Measurements from ENCODE around the gene ARHGAP22.
"Not testable (repeated sequence)": the region's sequence is repeated elsewhere in the genome, so short reads cannot be mapped to it uniquely, and the experiment has no call there.

The ARHGAP22 gene

GRCh38 chr10:48450233-48450740 is 154.6 kb downstream of the ARHGAP22 start:
- no peak for DNase-seq (ENCODE audit: low spot score)

DNA sequence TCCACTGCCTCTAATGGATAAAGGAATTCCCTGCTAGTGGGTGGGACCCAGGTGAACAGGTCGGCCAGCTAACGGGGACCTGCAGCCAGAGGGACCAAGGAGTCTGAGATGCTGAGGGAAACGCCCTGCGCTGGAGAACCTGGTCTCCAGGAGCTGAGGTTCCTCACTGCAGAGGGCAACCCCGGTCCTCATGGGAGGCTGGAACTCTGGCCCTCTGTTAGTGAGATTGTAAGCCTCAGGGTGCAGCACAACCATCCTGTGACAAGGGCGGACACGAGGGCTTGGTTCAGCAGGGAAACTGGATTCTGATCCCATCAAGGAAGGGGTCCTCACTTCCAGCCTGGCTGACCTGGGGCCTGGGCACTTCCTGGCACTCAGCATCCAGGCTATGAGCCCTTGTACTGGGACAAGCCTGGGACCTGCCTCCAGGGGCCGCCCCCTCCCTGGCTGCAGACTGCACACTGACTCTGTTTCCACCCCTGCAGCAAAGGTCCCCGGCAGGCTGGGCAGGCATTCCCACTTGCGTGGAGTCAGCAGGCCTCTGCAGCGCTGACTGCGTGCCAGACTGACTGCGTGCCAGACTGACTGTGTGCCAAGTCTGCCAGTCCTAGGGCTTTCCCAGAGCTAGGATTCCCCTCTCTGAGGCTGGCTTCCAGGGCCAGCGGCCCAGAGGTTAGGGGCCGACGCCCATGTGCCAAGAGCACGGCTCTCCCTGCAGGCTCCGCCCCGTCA is 155.2 kb downstream of the ARHGAP22 start:
- no peak for DNase-seq (ENCODE audit: low spot score)

DNA sequence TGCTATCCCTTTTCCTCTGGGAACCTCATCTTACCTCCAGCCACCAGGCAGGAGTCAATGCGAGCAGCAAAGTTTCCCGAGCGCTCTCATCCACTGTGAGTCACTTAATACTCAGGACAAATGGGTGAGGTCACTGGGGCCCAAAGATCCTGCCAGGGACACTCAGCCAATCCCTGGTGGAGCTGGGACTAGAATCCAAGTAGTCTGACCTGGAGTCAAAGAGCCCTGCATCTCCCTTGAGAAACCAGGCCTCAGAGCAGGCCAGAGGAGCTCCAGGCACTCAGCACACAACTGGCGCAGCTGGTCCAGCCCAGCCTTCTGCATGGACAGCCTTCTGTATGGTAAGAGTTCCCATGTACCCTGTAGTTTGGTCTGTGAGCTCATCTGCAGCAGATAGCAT is 156.1 kb downstream of the ARHGAP22 start:
- DNase-seq (ENCODE audit: low spot score), result peak; percentile 92

GRCh38 chr10:48447356-48448215 is 157.3 kb downstream of the ARHGAP22 start:
- DNase-seq (ENCODE audit: low spot score), result no peak

GRCh38 chr10:48446785-48447184 is 158.1 kb downstream of the ARHGAP22 start:
- no peak for DNase-seq (ENCODE audit: low spot score)

DNA sequence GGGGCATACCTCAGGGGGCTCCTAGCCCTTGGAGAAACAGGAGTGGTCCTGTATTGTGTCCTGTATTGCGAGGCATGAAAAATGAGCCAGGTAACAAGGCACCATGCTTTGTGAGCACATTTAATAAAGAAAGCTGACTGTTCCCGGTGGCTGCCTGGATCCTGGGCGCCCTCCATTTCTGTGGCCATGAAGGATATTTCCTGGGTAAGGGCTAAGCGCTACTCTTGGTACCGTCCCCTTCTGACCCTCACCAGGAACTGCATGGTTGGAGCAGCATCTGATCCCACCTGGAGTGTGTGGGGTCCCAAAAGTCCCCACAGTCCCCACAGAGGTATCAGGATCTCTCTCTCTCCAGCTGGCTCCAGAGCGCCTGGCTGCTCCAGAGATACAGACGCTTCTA is 158.9 kb downstream of the ARHGAP22 start:
- DNase-seq (ENCODE audit: low spot score), result no peak

GRCh38 chr10:48444861-48445841 is 159.7 kb downstream of the ARHGAP22 start:
- DNase-seq (ENCODE audit: low spot score), result no peak

- DNase-seq (ENCODE audit: low spot score), result no peak
Observed at GRCh38 chr10:48444266-48444665, 160.6 kb downstream of the ARHGAP22 start.

DNA sequence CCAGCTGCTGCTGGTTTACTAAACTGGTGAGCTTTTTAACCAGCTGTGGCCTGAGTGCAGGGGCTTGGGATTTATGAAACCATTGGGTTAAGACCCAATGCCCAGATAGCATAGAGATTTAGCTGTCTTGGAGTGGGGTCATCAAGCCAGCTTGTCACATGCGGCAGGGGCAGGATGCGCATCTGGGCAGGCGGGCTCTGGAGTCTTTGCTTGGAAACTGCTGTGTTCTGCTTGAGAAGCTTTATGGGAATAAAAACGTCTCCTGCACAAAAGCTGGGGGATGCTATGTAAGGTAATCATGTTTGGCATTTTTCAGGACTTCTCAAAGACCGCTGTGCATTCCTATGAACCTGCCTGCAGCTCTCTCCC is 162.1 kb downstream of the ARHGAP22 start:
- peak; percentile 1 for DNase-seq (ENCODE audit: low spot score)

GRCh38 chr10:48442090-48442808 is 162.6 kb downstream of the ARHGAP22 start:
- DNase-seq (ENCODE audit: low spot score), result peak; percentile 0

DNA sequence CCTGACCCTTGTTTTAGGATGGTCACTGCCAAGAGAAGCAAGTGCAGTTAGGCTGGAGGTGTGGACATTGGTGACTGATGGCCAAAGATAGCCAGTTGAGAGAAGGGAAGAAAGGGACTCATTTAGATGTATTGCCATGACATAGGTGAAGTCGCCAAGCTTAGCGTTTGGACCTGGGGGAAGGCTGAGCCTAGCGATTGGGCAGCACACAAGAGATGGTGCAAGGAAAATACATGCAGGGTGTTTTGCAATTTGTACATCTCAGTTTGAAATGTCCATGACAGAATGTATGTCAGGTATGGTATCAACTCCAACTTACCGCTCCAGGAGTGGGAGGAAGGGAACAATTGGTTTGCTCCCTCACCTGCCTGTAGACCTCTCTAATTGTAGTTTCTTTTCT is 164.1 kb downstream of the ARHGAP22 start:
- no peak for DNase-seq (ENCODE audit: low spot score)

GRCh38 chr10:48439581-48440041 is 165.3 kb downstream of the ARHGAP22 start:
- DNase-seq (ENCODE audit: low spot score), result peak; percentile 52

DNA sequence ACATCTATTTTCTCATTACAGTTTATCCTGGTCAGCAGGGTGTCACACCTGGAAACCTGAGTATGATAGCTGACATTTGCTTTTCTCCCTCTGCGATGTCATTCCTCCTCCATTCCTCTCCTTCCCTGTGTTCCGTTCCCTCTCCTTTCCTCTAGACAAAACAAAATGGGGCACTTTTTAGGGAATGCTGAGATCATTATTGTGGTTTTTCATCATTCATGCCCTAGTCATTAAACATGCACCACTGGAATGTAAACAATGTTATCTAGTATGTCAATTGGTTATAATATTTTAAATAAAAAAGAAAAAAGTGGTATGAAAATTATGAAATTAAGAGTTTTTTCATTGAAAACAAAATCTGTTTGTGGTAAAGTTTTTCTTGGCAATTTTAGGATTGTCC is 165.8 kb downstream of the ARHGAP22 start:
- DNase-seq (ENCODE audit: low spot score), result peak; percentile 87

- DNase-seq (ENCODE audit: low spot score), result no peak
Observed at GRCh38 chr10:48437546-48437945, 167.3 kb downstream of the ARHGAP22 start.

DNA sequence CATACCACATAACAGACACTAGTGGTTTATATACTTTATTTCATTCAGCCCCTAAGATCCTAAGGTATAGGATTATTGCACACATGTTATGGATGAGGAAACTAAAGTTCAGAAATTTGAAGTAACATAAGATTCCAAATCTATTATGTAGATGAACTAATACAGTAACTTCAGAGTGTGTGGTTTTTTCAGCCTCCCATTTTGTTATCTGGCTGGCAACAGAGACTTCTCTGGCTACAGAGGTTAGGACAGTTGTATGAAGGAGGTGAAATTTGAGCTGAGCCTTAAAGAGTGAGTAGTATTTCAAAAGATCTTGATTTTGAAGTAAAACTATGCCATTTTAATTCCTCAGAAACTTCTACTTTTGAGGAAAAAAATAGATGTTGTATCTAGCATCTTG is 173.0 kb downstream of the ARHGAP22 start:
- DNase-seq (ENCODE audit: low spot score), result no peak

DNA sequence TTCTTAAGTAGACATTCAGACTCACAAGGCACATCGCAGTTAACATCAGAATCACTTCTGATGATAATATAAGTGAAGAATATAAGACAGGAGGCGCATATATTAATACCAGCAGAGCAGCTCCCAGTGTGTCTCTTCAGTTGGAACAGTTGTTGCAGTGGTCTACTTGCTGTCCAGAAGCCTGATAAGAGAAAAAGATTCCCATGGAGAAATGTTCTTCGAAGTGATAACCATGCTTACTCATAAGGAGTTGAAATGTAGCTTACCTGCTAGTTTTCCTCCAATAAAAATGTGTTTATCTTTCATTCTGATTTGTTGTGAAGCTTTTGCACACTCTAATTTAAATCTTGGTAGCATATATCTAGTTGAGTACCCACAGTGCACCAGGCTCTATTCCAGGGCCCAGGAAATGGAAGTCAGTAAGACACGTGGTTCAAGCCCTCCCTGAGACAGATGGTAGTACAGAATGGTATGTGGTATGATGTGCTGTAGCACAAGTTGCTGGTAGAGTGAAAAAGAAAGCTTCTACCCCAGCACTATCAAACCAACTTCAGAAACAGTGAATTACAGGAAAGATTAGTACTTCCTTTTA is 174.4 kb downstream of the ARHGAP22 start:
- no peak for DNase-seq (ENCODE audit: low spot score)

- no peak for DNase-seq (ENCODE audit: low spot score)
Observed at GRCh38 chr10:48429309-48429708, 175.6 kb downstream of the ARHGAP22 start.

- DNase-seq (ENCODE audit: low spot score), result no peak
Observed at GRCh38 chr10:48428896-48429295, 176.0 kb downstream of the ARHGAP22 start.

DNA sequence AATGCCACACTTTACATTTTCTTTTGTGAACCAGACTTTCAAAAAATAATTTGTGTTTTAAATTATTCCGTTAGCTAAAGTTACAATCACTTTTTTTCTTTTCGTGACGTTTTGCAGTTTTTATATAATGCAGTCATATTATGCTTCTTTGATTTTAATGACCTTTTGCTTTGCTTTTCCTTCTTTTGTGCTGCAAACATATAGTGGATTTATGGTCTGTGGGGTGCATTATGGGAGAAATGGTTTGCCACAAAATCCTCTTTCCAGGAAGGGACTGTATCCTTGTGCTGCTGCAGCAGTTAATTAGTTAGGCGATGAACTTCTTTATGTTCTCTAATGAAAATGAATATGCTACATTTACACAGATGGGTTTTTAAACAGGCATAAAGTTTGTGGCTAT is 181.0 kb downstream of the ARHGAP22 start:
- DNase-seq (ENCODE audit: low spot score), result no peak

GRCh38 chr10:48421862-48422261 is 183.0 kb downstream of the ARHGAP22 start:
- DNase-seq (ENCODE audit: low spot score), result not testable (repeated sequence)

DNA sequence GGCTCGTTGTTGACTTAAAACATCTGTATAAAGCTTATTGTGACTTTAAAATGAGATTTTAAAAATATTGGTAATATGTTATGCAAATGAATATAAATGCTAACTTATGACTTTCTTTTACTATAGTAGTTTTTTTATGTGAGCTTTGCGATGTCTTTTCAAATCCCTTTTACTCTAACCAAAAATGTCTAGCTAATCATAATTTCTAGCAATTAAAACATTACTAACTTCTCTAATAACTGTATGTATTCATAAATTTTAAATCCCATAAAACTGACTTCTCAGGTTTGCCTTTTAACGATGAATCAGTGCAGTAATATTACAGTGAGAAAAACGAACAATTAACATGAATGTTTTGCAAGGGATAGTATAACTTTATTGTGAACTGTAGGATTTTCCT is 185.2 kb downstream of the ARHGAP22 start:
- no peak for DNase-seq (ENCODE audit: low spot score)
